ENCODE measurements around the gene TAF15.

GRCh38 chr17:35760587-35760986 is 48.7 kb upstream of the TAF15 start, which contains the start of gene C17orf50:
- TF ChIP-seq POLR2A (IDR thresholded peaks at IDR 0.05), result no peak
- no peak for TF ChIP-seq POLR2AphosphoS5 (IDR thresholded peaks at IDR 0.05)

Measured in prostate gland (tissue), 1 donor.